ENCODE data around the gene GNAI3. TPM values are rescaled to one million over a fixed set of nuclear protein-coding genes. Genes with fewer than 3 reads are reported as not detected.
A peak's percentile ranks its signal among the peaks of the same experiment; 100 is the strongest.

Gene GNAI3
- total RNA-seq, result 4.9 TPM

DNA sequence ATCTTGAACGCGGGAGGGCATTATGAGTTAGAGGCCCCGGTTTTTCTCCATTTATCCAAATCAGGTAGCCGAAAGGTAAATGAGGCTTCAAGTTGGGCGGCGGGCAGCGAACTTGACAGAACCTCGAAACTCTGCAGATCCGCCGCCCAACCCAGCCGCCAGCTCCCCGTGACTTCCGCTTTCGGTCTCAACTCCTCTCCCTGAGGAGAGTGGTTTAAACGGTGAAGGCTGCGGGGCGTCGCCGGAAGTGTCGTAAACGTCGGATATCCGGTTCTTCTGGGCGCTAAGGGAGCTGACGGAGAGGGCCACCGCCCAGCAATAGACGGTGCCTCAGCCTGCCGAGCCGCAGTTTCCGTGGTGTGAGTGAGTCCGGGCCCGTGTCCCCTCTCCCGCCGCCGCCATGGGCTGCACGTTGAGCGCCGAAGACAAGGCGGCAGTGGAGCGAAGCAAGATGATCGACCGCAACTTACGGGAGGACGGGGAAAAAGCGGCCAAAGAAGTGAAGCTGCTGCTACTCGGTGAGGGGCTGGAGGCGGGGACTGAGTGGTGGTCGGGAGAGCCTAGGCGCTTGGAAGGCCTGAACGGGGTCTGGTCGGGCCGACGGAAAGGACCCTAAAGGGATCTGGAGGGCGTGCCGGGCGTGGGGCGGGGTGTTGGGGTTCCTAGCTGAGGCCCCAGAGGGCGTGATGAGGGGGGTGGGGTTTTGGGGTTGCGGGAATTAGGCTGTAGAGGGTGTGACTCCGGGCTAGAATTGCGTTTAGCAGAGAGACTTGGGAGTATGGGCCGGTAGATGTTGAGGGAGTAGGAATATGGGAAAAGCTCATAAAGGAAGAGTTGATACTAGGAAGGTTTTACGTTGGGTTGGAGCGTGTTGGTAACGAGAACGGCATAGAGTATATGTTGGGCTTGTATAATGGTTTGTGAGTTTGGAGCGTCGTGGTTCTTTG is at the start of gene GNAI3:
Gene GNAI3, plus strand, starts transcription at position 295 of the 947 bp plus-strand sequence. Its CDS starts 106 bp downstream, at position 401.
- no peaks in the 10 kb centered on the region for H3K9me3 ChIP-seq
- H3K27ac ChIP-seq, result peak within 1 kb of the TSS; percentile 96
- DNase-seq (ENCODE audit: extremely low spot score in 2 of 2), result peak in 1 of 2 donors; percentile 97
- H3K4me3 ChIP-seq, result peak within 1 kb of the TSS; percentile 90 to 99
- intact Hi-C loops (cut with DNase I), result loop anchor here (2.0 to 10.0 kb wide), 5 partner anchors 76 to 439 kb away; no protein-coding TSS in a partner anchor
- peak; percentile 99 for TF ChIP-seq POLR2AphosphoS5 (IDR thresholded peaks at IDR 0.05; ENCODE audit: insufficient read depth in 1 of 2, low read depth in 1 of 2)
- TF ChIP-seq, protein P1, sequence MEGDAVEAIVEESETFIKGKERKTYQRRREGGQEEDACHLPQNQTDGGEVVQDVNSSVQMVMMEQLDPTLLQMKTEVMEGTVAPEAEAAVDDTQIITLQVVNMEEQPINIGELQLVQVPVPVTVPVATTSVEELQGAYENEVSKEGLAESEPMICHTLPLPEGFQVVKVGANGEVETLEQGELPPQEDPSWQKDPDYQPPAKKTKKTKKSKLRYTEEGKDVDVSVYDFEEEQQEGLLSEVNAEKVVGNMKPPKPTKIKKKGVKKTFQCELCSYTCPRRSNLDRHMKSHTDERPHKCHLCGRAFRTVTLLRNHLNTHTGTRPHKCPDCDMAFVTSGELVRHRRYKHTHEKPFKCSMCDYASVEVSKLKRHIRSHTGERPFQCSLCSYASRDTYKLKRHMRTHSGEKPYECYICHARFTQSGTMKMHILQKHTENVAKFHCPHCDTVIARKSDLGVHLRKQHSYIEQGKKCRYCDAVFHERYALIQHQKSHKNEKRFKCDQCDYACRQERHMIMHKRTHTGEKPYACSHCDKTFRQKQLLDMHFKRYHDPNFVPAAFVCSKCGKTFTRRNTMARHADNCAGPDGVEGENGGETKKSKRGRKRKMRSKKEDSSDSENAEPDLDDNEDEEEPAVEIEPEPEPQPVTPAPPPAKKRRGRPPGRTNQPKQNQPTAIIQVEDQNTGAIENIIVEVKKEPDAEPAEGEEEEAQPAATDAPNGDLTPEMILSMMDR (IDR thresholded peaks at IDR 0.05), result no peak
- peak in 1 of 2 donors; percentile 92 for TF ChIP-seq POLR2A (IDR thresholded peaks at IDR 0.05)
- peaks cover 55% of the 10 kb centered on the region for H3K4me1 ChIP-seq
- no peaks in the 10 kb centered on the region for H3K27me3 ChIP-seq
- H3K36me3 ChIP-seq, result no peaks in the 10 kb centered on the region

DNA sequence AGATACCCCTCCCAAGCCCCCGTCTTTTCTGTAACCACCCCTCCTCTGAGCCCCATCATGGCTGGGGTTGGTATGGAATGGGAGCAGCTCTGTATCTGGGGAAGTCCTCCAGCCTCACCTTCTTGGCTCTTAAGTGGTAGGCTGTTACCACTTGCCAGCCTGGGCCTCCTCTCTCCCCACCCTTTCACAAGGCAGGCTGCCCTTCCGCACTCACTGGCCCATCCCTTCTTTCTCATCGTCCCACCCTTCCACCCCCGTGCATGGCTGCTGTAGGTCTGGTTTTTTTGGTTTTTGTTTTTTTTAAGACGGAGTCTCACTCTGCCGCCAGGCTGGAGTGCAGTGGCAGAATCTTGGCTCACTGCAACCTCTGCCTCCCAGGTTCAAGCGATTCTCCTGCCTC is 49.3 kb upstream of the GNAI3 start:
- Histone ChIP-seq H3K36me3 (peaks cover 0 to 19% of the 10 kb centered on the region in 2 donors), H3K27me3 (no peaks in the 10 kb centered on the region), H3K4me3 (no peak overlapping the region), H3K9me3 (no peaks in the 10 kb centered on the region), H3K4me1 (peaks cover 84% of the 10 kb centered on the region), H3K27ac (peak overlapping the region; percentile 27)
- intact Hi-C loops (cut with DNase I), result loop anchor here (5.0 kb wide), 1 partner anchor 33 kb away; no protein-coding TSS in a partner anchor
- DNase-seq (ENCODE audit: extremely low spot score in 2 of 2), result no peak
- TF ChIP-seq POLR2A (IDR thresholded peaks at IDR 0.05) (no peak), POLR2AphosphoS5 (IDR thresholded peaks at IDR 0.05; ENCODE audit: insufficient read depth in 1 of 2, low read depth in 1 of 2) (no peak)
- TF ChIP-seq, protein P1 (IDR thresholded peaks at IDR 0.05), result no peak

DNA sequence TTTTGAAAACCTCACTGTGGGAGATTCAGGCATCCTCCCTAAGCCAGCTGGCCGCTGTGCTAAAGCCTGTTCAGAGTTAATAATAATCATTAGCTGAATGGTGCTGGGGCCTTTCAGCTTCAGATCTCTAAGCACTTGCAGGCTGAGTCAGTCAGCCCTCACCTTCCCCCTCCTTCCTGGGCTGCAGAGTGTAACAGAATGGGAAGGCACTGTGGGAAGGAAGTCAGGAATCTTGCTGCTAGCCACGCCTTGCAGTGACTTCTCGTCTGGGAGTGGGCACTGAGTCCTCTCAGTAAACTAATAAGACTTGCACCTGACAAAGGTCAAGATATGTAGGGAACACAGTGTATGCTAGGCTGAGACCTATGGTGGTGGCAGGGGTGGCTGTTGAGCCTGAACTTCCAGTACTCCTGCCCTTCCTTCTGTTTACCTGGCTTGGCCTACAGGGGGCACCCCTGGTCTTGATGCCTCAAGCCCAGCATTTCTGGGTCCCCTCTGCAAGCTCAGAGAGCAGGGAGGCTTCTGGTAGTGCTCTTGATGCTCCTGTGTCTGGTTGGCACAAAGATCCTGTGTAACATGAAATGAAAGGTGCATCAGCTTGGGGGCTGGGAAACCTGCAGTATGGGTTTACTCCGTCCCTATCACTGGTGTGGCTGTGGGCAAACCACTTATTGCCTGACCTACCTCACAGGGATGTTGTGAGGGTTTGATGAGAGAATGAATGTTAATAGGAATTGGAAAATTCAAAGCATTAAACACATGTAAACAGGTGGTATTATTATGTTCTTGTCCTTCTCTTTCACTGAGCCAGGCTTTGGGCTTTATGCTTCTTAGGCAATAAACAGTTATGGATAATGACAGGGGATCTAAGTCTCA is 48.5 kb upstream of the GNAI3 start:
- intact Hi-C loops (cut with DNase I), result loop anchor here (5.0 kb wide), 1 partner anchor 32 kb away; no protein-coding TSS in a partner anchor
- peaks cover 81% of the 10 kb centered on the region for H3K4me1 ChIP-seq
- peak overlapping the region; percentile 47 for H3K27ac ChIP-seq
- no peak overlapping the region for H3K4me3 ChIP-seq
- H3K36me3 ChIP-seq, result peaks cover 0 to 19% of the 10 kb centered on the region in 2 donors
- H3K27me3 ChIP-seq, result no peaks in the 10 kb centered on the region
- H3K9me3 ChIP-seq, result no peaks in the 10 kb centered on the region
- TF ChIP-seq POLR2AphosphoS5 (IDR thresholded peaks at IDR 0.05; ENCODE audit: insufficient read depth in 1 of 2, low read depth in 1 of 2), result peak in 1 of 2 donors; percentile 15
- no peak for TF ChIP-seq POLR2A (IDR thresholded peaks at IDR 0.05)
- DNase-seq (ENCODE audit: extremely low spot score in 2 of 2), result no peak

DNA sequence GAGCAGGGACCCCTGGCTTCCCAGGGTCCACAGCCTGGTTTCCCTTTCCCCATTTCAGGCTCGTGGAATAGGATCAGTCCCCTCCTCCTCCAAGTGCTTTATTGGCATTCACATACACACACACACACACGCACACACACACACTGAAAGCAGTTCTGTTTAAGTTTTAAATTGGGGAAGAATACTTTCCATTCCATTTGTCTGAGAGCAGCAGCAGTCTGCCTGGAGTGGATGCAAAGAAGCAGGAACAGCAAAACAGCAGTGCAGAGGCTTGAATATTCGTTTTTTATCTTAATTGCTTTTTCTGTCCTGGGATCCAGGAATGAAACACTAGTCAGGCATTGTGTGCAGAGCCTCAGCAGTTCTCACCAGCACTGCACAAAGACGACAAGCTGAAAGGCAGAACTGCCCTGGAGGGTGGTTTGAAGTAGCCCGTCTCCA is 47.5 kb upstream of the GNAI3 start:
- no peaks in the 10 kb centered on the region for H3K27me3 ChIP-seq
- H3K4me1 ChIP-seq, result peaks cover 71% of the 10 kb centered on the region
- no peak for TF ChIP-seq POLR2AphosphoS5 (IDR thresholded peaks at IDR 0.05; ENCODE audit: insufficient read depth in 1 of 2, low read depth in 1 of 2)
- TF ChIP-seq, protein P1 (IDR thresholded peaks at IDR 0.05), result no peak
- no peak for TF ChIP-seq POLR2A (IDR thresholded peaks at IDR 0.05)
- no peak for DNase-seq (ENCODE audit: extremely low spot score in 2 of 2)
- no peaks in the 10 kb centered on the region for H3K9me3 ChIP-seq
- intact Hi-C loops (cut with DNase I), result no loop called here
- H3K27ac ChIP-seq, result peak overlapping the region; percentile 48
- no peak overlapping the region for H3K4me3 ChIP-seq
- H3K36me3 ChIP-seq, result peaks cover 0 to 12% of the 10 kb centered on the region in 2 donors

Measured in vagina (tissue), 2 donors.